ENCODE results near the gene ALS2. TPM values are rescaled to one million over a fixed set of nuclear protein-coding genes. Genes with fewer than 3 reads are reported as not detected.

The ALS2 gene
- total RNA-seq: 28.6 and 34.6 TPM in 2 replicates

GRCh38 chr2:201780674-201781493, at the start of gene ALS2:
Gene ALS2 (minus strand): TSS chr2:201780933. CDS start chr2:201768885, 12,048 bp downstream.

GRCh38 chr2:201806442-201807170, 25.9 kb upstream of the ALS2 start, which contains the start of gene CDK15:
Gene CDK15 (plus strand): TSS chr2:201806537. CDS start chr2:201806665, 128 bp downstream.

GRCh38 chr2:201698588-201699226, 82.0 kb downstream of the ALS2 start, which contains the start of gene MPP4:
Gene MPP4 (minus strand): TSS chr2:201698644. CDS start chr2:201693954, 4,690 bp downstream.

Small RNAs within 50 kb of the gene (small RNA-seq; reads per million reads assigned to genes)
- gene RF00019 (not detected), gene UBE2V1P11 (not detected)

Other genes with a start within 250 kb of the ALS2 start
- 51.2 and 52.4 TPM in 2 replicates for gene TMEM237, start 137.4 kb downstream of the ALS2 start, total RNA-seq
- 2.1 and 2.2 TPM in 2 replicates for gene MPP4, start 82.3 kb downstream of the ALS2 start, total RNA-seq
- gene CDK15, start 25.6 kb upstream of the ALS2 start, total RNA-seq: 0.11 and 0.13 TPM in 2 replicates